KG1 (cell line): Measurements from ENCODE around the gene SFRP5.

ENCODE experiments used
- DNase-seq: peaks from one replicate; lab custom pipeline; 2025; lab: John Stamatoyannopoulos, UW

SFRP5 gene

DNA sequence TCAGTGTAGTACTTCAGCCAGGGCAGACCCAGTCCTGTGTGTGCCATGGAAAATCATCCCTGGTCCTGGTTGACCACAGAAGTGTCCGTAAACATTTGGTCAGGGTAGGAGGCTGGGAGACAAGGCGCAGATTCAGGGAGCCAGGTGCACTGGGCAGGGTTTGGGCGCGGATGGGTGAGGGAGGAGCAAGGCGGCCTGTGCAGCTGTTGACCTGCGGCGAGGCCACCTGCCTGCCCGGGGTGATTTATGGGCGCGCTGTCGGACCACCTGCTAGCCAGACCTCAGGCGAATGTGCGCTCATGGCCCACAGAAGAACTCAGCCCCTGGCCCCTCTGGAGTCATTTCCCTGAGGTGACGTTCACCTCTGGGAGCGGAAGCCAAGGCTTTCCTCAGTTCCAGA is 6.6 kb downstream of the SFRP5 start:
- DNase-seq = no peak

DNA sequence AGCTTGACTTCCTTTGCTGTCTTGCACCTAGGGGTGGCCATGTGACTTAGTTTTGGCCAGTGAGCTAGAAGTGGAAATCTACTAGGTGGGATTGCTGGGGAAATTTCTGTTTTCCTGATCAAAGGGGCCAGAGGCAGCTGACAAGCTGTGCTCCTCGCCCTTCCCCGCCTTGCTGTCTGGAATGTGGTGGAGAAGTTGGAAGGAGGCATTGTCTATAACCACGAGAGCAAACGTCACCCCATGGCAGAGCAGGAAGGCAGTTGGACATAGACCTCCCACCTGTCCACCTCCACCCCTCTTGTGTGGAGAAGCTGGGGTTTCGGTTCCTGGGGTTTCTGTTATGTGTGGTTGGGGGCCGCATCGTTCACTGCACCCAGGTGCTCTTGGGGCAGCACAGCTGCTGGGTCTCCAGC is 7.3 kb downstream of the SFRP5 start:
- no peak for DNase-seq

- DNase-seq = no peak
These were observed 7.9 kb downstream of the SFRP5 start for GRCh38 chr10:97763947-97764346.

DNA sequence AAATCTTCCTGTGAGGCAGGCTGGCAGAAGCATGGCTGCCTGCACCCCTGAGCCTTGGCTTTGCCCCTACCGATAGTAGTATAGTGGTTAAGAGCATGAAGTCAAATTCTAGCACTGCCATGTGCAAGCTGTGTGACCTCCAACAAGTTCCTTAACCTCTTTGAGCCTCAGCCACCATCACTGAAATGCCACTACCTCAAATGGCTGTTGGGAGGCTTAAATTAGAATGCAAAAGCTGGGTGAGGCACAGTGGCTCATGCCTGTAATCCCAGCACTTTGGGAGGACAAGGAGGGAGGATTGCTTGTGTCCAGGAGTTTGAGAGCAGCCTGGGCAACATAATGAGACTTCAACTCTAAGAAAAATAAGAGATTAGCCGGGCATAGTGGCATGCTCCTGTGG is 8.4 kb downstream of the SFRP5 start:
- no peak for DNase-seq

DNA sequence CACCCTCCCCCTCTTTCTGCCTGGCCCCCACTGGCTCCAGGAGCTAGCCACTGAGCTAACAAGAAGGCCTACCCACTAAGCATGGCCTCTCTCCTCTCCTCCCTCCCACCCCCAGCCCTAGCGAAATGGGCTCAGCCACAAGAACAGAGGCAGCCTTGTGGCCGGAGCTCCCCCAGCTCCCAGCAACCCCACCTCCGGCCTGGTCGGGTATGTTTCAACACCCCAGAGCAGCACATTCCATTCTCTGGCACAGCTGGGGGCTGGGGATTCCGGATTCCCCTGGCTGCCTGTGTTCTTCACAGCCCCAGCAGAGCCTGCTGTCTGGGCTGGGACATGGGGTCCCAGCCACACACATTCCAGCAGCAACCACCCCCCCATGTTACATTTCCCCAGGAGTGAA is 9.0 kb downstream of the SFRP5 start:
- no peak for DNase-seq

DNA sequence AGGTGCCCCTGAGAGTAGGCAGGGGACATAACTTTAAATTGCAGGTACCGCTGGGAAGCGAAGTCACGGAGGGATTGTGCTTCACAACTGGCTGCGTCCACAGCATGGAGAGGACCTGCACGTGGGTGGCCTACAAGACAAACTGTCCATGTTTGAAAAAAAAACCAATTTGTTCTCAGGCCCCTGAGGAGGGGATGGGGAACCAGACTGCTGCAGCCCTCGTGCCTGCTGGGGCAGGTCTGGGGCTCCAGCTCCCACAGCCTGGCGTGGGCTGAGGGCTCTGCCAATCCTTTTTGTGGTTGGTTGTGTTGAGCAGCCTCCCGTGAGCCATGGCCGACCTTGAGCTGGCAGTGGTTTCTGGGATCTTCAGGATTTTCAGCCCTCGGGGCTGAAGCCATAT is 9.7 kb downstream of the SFRP5 start:
- DNase-seq = no peak

GRCh38 chr10:97761331-97761865 is 10.4 kb downstream of the SFRP5 start:
- DNase-seq = no peak

- no peak for DNase-seq
These were observed 11.1 kb downstream of the SFRP5 start for GRCh38 chr10:97760461-97761257.

DNA sequence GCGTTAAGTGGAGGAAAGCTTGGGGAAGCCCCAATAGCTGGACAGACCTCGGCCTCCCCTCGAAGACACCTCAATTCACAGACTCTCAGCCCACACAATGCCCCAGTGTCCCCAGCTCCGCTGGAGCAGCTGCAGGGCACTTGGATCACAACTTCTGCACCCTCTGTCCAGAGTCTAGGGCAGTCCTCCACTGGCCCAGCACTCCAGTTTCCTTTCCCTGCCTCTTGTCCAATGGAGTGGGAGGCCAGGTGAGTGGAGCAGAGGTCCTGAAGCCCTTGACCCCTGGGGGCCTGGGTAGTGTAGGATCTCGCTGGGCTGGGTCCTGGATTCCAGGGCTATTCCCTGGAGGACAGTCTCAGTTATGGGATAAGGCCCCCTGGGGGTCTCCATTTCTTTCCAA is 11.9 kb downstream of the SFRP5 start:
- DNase-seq = no peak

- no peak for DNase-seq
These were observed 12.5 kb downstream of the SFRP5 start for GRCh38 chr10:97759158-97759887.

- no peak for DNase-seq
These were observed 14.3 kb downstream of the SFRP5 start for GRCh38 chr10:97757471-97757870.

- DNase-seq = no peak
These were observed 16.1 kb downstream of the SFRP5 start for GRCh38 chr10:97755718-97756117.

GRCh38 chr10:97754726-97755125 is 17.1 kb downstream of the SFRP5 start:
- DNase-seq = no peak

- no peak for DNase-seq
These were observed 18.8 kb downstream of the SFRP5 start for GRCh38 chr10:97752956-97753355.

DNA sequence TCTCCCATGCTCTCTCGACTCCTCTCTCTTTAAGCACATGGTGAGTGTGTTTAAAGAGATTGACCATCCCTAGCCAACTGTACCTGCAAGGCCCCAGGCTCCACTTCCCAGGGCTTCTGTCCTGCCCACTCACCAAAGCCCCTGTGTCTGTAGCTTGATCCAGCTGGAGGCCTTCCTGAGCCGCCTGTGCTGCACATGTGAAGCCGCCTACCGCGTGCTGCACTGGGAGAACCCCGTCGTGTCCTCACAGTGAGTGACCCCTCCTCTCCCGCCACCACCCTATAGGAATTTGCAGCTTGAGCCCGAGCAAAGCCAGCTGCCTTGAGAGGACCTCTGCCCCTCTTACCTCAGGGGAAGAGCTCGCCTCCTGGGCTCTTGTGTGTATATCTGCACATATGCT is 23.7 kb downstream of the SFRP5 start:
- no peak for DNase-seq

GRCh38 chr10:97747573-97747972 is 24.2 kb downstream of the SFRP5 start:
- no peak for DNase-seq

DNA sequence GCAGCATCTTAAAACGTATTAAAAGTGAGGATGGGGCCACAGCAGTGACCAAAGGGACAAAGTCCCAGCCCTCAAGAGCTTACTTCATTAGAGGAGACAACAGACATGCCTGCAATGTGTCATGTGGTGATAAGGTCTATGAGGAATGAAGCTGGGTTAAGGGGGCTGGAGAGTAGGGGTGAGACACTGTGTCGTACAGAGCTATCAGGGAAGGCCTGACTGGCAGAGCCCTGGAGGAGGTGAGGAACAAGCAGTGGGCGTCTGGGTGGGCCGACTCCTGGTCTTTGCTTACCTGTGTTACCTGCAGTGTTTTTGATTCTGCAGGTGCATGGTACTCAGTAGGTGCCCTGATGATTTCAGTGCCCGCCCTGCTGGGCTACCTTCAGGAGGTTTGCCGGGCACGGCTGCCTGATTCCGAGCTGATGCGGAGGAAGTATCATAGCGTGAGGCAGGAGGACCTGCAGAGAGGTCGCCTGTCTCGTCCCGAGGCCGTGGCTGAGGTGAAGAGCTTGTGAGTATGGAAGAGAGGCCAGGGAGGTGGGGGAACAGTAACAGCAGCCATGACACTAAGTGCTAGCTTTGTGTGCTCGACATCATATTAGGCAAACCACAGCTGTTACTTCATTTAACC is 27.3 kb downstream of the SFRP5 start:
- no peak for DNase-seq

DNA sequence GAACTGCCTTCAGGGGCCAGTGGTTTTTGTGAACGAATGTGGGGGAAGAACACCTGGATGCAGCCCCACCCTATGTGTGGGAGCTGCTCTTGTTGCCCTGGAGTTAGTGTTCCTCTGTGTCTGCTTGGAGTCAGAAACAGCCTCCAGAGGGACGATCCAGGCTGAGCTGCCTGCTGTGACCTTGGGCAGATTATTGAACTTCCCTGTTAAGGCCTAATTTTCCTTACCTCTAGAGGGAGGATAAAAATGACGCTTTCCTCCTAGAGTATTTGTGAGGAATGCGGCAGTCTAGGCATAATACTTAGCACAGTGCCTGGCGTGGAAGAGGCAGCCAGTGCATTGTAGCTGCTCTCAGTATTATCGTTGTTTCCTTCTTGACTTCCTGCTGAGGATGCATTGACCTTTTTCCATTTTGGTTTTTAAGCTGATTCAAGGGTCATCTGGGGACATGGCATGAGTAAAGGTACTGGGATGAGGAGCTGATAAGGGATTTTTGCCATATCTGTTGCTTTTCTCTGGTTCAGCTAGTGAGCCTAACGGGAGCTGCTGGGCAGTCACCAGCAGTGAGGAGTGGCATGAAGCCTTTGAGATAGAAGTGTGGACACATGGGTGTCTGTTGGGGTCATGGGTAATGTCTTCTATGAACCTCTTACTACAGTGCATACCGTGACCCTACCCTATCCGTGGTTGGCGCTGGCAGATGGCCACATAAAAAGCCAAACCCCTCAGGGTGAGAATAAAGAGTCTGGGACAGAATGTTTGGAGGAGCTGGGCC is 28.4 kb downstream of the SFRP5 start:
- no peak for DNase-seq

GRCh38 chr10:97740613-97741012 is 31.2 kb downstream of the SFRP5 start:
- no peak for DNase-seq

DNA sequence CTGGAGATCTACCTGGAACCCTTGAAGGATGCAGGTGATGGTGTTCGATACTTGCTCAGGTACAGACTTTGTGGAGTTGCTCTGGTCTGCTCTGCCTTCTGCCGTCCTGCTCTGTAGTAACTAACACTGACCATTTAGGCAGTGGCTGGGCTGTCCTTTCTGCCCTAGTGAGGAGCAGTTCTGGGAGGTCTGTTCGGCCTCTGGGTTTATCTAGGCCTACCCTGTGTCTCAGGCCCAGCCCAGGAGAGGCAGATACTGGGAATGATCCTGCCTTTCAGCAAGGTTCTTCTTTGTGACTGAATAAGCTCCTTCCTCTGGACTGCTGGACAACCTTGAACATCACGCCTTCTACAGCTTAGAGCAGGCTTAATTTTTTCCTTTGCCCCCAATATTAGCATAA is 33.2 kb downstream of the SFRP5 start:
- DNase-seq = no peak

DNA sequence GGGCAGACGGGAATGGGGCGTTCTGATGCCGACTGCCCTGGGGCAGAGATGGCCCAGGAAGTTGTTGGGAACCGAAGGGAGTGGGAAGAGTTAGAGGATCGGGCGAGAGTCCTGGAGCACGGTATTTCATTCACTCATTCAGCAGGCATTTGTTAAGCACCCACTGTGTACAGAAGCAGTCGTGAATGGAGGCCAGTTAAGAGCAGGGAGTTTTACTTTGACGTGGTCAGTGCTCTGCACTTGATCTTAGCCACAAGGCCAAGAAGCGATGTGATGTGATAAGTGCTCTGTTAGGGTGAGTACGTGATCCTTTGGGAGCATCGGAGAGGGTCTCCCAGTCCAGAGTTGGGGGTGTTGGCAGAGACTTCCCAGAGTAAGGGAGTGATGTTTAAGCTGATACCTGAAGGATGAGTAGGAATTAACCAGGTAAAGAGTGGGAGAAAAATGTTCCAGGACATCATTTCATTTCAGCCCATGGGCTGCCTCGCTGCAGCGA is 34.0 kb downstream of the SFRP5 start:
- no peak for DNase-seq
